Measurements from ENCODE around the gene APOBEC2. TPM values are rescaled to one million over a fixed set of nuclear protein-coding genes. Genes with fewer than 3 reads are reported as not detected.

The APOBEC2 gene
- total and polyA plus RNA-seq, 2 of the 13 experiments (the other 11 are each of a cell fraction or from before 2014, with no cell fraction given): 0.09 TPM; not detected in 1

- Histone ChIP-seq H2AFZ (ENCODE audit: low read length) (no peak overlapping the region), H3K36me3 (replicated peaks in 1 of 2; ENCODE audit: control insufficient read depth in 1 of 2, insufficient read depth in 2 of 2, low read length in 2 of 2) (peaks cover 10 to 22% of the 10 kb centered on the region in 2 experiments), H3K9me3 (ENCODE audit: low read length) (no peaks in the 10 kb centered on the region), H3K4me1 (ENCODE audit: insufficient read depth, low read length) (peaks cover 33% of the 10 kb centered on the region), H3K27me3 (ENCODE audit: control insufficient read depth in 1 of 2, insufficient read depth in 2 of 2, low read length in 2 of 2) (no peaks in the 10 kb centered on the region; a peak in 2 of 5 replicates), H3K79me2 (ENCODE audit: insufficient read depth, low read length) (peaks cover 75% of the 10 kb centered on the region), H3K9ac (ENCODE audit: insufficient read depth, low read depth, low read length) (no peak overlapping the region; the same call in 1 of the 2 replicates), H4K20me1 (ENCODE audit: insufficient read depth, low read length) (peaks cover 17% of the 10 kb centered on the region), H3K4me3 (replicated peaks in 1 of 3; ENCODE audit: insufficient read depth in 1 of 3, low read depth in 2 of 3, low read length in 3 of 3) (peak overlapping the region in 1 of 3 experiments; percentile 100; a peak in 1 of 6 replicates), H3K27ac (ENCODE audit: extremely low read length, insufficient read depth, low read length) (no peak overlapping the region), H3K4me2 (ENCODE audit: low read depth, low read length) (peak overlapping the region; percentile 93)
- BruUV-seq (replicated peaks): no TSS peak
- no peak for FAIRE-seq
- no peak for DNase-seq (ENCODE audit: low spot score)
- ATAC-seq: no peak
- in situ Hi-C loops (cut with HindIII; ENCODE audit: extremely low pct_ligation_motif_present, low pct_unique_long_range_greater_than_20kb): no loop called here
- WGBS (ENCODE audit: low lambda C conversion rate): 90% methylated on average over 4 of the region's 4 CpGs
- ChIA-PET POLR2A (interaction anchor here (1.4 kb wide), 1 partner anchor 12 kb away, joined by 7 read pairs; no protein-coding TSS in a partner anchor), CTCF (ENCODE audit: low intra/inter-chr PET ratio, low total read pairs) (no interaction called here)
- intact Hi-C loops (cut with micrococcal nuclease; ENCODE audit: unreplicated experiment): no loop called here
- no peak for TF ChIP-seq ZBTB1 (CRISPR knock-in tag; IDR thresholded peaks at IDR 0.05; ENCODE audit: borderline replicate concordance)
- no peak for TF ChIP-seq ZNF460 (CRISPR knock-in tag; IDR thresholded peaks at IDR 0.05; ENCODE audit: borderline replicate concordance)
- TF ChIP-seq ZNF350 (CRISPR knock-in tag; IDR thresholded peaks at IDR 0.05; ENCODE audit: borderline replicate concordance, low read depth): no peak
- TF ChIP-seq MXD4 (CRISPR knock-in tag; IDR thresholded peaks at IDR 0.05): no peak
- no peak for TF ChIP-seq ZNF264 (CRISPR knock-in tag; IDR thresholded peaks at IDR 0.05)
- no peak for TF ChIP-seq FUBP1 (CRISPR knock-in tag; IDR thresholded peaks at IDR 0.05; ENCODE audit: borderline replicate concordance)
- TF ChIP-seq GABPA (IDR thresholded peaks at IDR 0.05; ENCODE audit: low read depth, low read length): no peak
- no peak for TF ChIP-seq GABPA (CRISPR knock-in tag; IDR thresholded peaks at IDR 0.05; ENCODE audit: low read depth)
- TF ChIP-seq, protein P1, sequence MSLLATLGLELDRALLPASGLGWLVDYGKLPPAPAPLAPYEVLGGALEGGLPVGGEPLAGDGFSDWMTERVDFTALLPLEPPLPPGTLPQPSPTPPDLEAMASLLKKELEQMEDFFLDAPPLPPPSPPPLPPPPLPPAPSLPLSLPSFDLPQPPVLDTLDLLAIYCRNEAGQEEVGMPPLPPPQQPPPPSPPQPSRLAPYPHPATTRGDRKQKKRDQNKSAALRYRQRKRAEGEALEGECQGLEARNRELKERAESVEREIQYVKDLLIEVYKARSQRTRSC (CRISPR knock-in tag; IDR thresholded peaks at IDR 0.05; ENCODE audit: low read depth): no peak
Measured at GRCh38 chr6:41075651-41076626, 22.9 kb downstream of the APOBEC2 start.
